Measurements from ENCODE around the gene LTBP1.
A peak's percentile ranks its signal among the peaks of the same experiment; 100 is the strongest.

LTBP1 gene

DNA sequence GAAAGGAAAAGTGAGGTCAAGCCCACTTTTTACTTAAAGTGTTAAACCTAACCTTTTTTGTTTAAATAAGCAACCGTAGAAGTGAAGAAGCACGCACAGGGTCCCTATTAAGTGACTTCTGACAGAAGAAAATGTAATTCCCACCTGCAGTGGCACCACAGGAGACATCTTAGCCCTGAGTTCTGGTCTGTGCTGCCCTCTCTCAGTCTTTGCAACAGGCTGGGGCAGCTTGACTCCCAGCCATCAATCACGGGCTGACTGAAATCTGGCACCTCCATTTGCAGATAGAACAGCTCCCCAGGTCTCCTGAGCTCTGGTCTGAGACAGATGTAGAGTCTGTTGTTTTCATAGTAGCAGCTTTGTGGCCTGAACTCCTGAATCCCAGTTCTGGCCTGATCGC, 170.0 kb downstream of the LTBP1 start:
- no peak for DNase-seq (ENCODE audit: low spot score)

DNA sequence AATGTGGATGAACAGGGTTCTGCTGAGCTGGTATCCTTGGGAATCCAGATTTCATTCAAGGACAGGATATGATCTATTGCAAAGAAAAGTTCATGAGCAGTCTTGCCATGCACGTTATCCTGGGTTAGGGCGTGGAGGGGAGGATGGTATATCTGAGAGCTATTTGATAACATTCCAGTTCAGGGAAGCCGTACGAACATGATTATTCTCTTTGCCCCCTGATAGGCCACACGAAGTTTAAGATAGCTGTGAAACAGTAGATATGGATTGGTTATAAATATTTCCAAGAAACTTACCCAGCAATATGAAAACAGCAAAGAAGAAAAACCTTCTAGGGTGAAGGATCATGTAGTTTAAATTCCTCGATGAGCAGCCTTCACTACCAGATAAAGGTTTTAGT, 171.9 kb downstream of the LTBP1 start:
- no peak for DNase-seq (ENCODE audit: low spot score)

DNA sequence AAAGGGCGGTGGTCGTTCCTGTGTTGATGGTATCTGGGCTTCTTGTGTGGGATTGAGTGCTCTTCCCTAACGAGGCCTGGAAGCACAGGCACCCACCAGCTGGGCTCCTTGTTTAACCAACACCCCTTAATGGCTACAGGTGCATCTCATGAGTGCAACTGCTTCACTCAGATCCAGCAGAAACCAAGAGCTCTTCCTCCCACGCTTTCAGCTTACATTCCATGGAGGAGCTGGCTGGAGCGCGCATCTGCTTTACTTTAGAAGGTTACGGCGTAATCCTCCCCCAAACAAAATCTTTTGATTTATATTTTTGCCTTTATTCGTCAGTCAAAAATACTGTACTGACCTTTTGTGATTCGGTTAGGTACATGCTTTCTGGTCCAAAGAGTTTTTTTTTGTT, 174.7 kb downstream of the LTBP1 start:
- no peak for DNase-seq (ENCODE audit: low spot score)

GRCh38 chr2:33121925-33122324, 175.2 kb downstream of the LTBP1 start:
- DNase-seq (ENCODE audit: low spot score) = no peak

DNA sequence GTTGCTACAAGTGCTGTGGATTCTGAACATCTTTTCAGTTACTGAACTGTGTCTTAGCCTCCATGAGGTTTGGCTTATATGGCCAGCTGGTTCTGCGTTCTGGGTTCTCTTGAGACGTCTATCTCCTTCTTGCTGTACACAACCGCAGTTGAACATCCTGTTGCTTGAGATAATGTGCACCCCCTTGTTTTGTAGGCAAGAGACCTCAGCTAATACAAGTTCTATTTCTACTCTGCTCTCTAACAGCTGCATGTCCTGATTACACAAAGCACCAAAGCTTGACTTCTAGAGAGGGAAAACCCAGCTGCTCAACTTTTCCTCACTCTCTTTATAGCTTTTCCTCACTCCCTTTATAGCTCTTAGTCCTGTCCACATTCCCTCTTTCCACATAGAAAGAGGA, 176.0 kb downstream of the LTBP1 start:
- no peak for DNase-seq (ENCODE audit: low spot score)

- no peak for DNase-seq (ENCODE audit: low spot score)
Measured at GRCh38 chr2:33123216-33123615, 176.5 kb downstream of the LTBP1 start.

DNA sequence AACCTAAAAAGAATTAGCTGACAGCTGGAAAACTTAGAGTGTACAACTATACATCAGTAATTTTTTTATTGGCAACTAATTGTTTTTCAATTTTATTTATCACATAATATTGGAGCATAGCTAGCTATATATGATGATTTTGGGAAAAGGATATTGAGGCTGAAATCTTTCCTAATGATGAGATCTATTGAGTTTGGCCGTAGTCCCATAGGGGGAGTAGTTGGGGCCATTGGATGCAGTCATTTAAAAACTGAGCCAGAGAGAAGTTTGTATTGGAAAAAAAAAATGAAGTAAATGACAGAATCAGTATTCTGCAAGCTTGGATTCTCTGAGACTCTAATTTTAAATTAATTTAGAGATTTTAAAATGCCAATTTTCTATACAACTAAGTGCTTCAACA, 179.8 kb downstream of the LTBP1 start:
- DNase-seq (ENCODE audit: low spot score) = no peak

GRCh38 chr2:33126958-33127357, 180.2 kb downstream of the LTBP1 start:
- DNase-seq (ENCODE audit: low spot score) = no peak

- DNase-seq (ENCODE audit: low spot score) = no peak
Measured at GRCh38 chr2:33129263-33130053, 182.7 kb downstream of the LTBP1 start.

DNA sequence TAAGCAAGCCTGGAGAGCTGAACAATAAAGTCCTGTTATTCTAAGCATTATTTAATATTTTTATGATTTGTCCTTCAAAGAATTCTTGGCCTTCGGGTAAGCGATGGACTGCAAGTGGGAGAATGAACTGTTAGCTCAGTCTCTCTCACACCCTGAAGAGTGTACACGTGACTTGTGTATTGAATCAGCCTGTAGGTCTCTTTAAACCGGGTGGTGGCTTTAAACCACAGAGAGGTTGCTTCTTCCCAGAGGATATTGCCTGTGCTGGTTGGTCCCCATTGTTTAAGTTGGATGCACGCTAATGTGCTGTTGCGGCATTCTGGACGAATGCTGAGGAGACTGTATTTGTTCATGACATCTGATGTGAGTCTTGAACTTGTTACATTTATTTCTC, 183.3 kb downstream of the LTBP1 start:
- no peak for DNase-seq (ENCODE audit: low spot score)

GRCh38 chr2:33130544-33130943, 183.8 kb downstream of the LTBP1 start:
- DNase-seq (ENCODE audit: low spot score) = no peak

- no peak for DNase-seq (ENCODE audit: low spot score)
Measured at GRCh38 chr2:33131111-33131510, 184.4 kb downstream of the LTBP1 start.

DNA sequence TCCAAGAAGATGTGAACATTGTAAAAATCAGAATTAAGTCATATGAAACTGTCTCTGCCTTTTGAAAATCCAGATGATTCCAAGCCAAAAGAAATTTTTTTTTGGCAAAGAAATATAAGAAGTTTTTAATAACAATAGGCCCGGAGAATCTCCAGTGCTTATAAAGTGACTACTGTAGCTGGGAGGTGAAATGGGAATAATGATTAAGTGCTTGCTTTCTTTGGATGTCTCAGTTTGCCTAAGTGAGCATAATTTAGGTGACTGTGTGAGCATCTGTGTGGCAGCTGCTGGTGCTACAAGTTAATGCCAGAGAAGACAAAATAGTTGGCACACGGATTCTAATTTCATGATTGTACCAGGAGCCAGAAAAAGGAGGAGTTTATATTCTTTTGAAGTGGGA, 185.0 kb downstream of the LTBP1 start:
- no peak for DNase-seq (ENCODE audit: low spot score)

GRCh38 chr2:33133454-33133952, 186.8 kb downstream of the LTBP1 start:
- no peak for DNase-seq (ENCODE audit: low spot score)

DNA sequence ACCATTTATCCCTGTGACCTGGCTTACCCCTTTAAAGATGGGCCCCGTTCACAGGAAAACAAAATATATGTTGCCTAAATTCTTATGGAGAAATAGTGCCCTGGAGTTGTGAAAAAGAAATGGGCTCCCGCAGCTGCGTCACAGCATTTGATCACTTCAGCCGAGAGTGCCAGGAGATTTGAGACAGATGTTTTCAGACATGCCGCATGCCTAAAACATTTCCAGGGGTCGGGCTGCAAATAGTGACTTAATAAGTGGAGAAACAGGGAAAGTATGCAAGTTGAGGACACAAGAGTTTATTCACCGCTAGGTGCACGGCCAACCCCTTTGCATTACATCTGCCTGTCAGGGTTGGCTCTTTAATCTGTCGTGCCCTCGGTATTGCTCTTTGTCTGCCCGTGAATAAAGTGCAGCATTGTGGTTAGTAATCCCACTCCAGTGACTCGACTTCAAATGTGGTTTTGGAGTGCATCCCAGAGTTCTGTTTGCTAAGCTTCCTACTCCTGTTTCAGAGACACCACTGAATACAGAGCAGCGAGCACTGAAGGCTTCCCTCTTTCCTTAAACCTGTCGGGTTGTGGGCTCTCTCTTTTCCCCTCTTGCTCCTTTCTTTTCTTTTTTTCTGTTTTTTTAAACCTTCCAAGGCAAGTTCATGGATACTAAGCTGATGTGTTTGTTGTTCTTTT, 187.5 kb downstream of the LTBP1 start:
- DNase-seq (ENCODE audit: low spot score) = peak; percentile 66

GRCh38 chr2:33134791-33135560, 188.2 kb downstream of the LTBP1 start:
- DNase-seq (ENCODE audit: low spot score) = no peak

GRCh38 chr2:33135645-33136044, 188.9 kb downstream of the LTBP1 start:
- no peak for DNase-seq (ENCODE audit: low spot score)

GRCh38 chr2:33136056-33136455, 189.3 kb downstream of the LTBP1 start:
- no peak for DNase-seq (ENCODE audit: low spot score)

GRCh38 chr2:33136566-33136965, 189.8 kb downstream of the LTBP1 start:
- DNase-seq (ENCODE audit: low spot score) = no peak

DNA sequence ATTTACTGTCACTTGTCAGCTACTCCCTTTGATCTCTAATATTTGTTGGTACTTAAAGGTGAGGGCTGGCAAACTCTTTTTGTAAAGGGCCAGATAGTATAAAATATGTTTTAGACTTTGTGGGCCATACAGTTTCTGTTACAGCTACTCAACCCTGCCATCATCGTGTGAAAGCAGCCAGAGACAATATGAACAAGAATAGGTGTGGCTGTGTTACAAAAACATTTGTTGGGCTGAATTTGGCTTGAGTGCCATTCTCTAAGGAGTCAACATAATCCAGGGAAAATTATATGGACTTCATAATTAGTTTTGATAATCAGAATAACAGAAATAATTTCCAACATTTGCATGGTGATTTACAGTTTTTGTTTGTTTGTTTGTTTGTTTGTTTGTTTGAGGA, 190.6 kb downstream of the LTBP1 start:
- DNase-seq (ENCODE audit: low spot score) = no peak

- no peak for DNase-seq (ENCODE audit: low spot score)
Measured at GRCh38 chr2:33139949-33140348, 193.2 kb downstream of the LTBP1 start.

GRCh38 chr2:33141476-33141875, 194.7 kb downstream of the LTBP1 start:
- DNase-seq (ENCODE audit: low spot score) = no peak

DNA sequence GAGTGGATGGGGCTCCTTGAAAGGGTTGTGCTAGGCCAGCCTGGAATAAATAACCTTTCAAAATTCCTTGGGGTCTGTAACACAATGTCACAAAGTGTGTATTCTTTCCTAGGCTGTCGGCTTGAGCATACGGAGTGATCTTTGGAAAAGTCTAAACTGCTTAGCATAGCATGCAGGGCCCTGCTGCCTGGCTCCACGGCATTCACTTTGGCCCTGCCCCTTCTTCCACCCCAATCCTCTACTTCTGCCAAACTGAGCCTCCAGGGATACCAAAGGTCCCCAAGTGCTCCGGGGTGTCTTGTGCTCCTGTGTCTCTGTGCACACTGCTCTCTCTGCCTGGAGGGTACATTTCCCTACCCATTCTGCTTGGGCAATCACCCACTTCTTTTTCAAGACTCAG, 196.1 kb downstream of the LTBP1 start:
- DNase-seq (ENCODE audit: low spot score) = no peak

Measured in hepatic stellate cell (primary cell).